GM12878 (cell line): Measurements from ENCODE around the gene AGAP1. TPM values are rescaled to one million over a fixed set of nuclear protein-coding genes. Genes with fewer than 3 reads are reported as not detected.

Source experiments
- ATAC-seq: fragments of 200-7000 bp; cut with Tn5 transposase; 3 replicates; pipeline ENCODE4 v1.9.1; 2020; ENCODE audit warnings: mild to moderate bottlenecking, moderate library complexity
- BruUV-seq: library from RNA; stranded (reverse); fragments of 400-500 nt; replicated peaks from 2 replicates; lab custom pipeline; 2021; lab: Mats Ljungman, UMichigan
- CTCF ChIA-PET: fragments of 300-600 bp; sonication (Branson Sonifier 250); formaldehyde crosslinking; extraction: SDS; loops from one replicate; lab custom pipeline; 2021; ENCODE audit warnings: inconsistent platforms; lab: Yijun Ruan, JAX
- POLR2A ChIA-PET: fragments of 350-600 bp; formaldehyde crosslinking; extraction: SDS; loops from one replicate; lab custom pipeline; 2021; ENCODE audit warnings: inconsistent platforms; lab: Charles Lee
- RAD21 ChIA-PET: fragments of 300-600 bp; sonication (Branson Sonifier 250); formaldehyde crosslinking; loops from one replicate; lab custom pipeline; 2023; ENCODE audit warnings: antibody characterized with exemption; ENCODE audit not compliant: unreplicated experiment; lab: Charles Lee
- SMC1A ChIA-PET: fragments of 300-600 bp; sonication (Branson Sonifier 250); formaldehyde crosslinking; loops from one replicate; lab custom pipeline; 2023; ENCODE audit not compliant: unreplicated experiment, uncharacterized antibody; lab: Charles Lee
- DNase-seq: peaks from one replicate; pipeline ENCODE4 v3.0.0-alpha.2; 2011; ENCODE audit warnings: low read depth, low spot score
- FAIRE-seq: peaks from 3 replicates; lab custom pipeline; 2011; peaks lifted over from hg19 to GRCh38; lab: Jason Lieb, UNC
- H2AFZ ChIP-seq: 2 replicates; pipeline ENCODE4 v1.6.0; 2011; ENCODE audit warnings: low read depth, low read length, control low read depth; ENCODE audit not compliant: control insufficient read depth
- H3K27ac ChIP-seq: 2 replicates; pipeline ENCODE4 v1.5.1; 2011; ENCODE audit warnings: control low read depth; ENCODE audit not compliant: control insufficient read depth, insufficient read depth
- H3K27me3 ChIP-seq, 2 experiments: replicated peaks in 1 of 2; 2 replicates each; pipeline versions ENCODE4 v1.6.0 to v1.6.1; 2011; ENCODE audit warnings: low read length in 1 of 2; ENCODE audit not compliant: control insufficient read depth in 2 of 2, insufficient read depth in 2 of 2
- H3K36me3 ChIP-seq, 2 experiments: 2 replicates each; pipeline ENCODE4 v1.5.1; 2011; ENCODE audit warnings: low read length in 1 of 2; ENCODE audit not compliant: control insufficient read depth in 2 of 2, insufficient read depth in 2 of 2
- H3K4me1 ChIP-seq: 2 replicates; pipeline ENCODE4 v1.6.1; 2011; ENCODE audit warnings: mild to moderate bottlenecking, low read length, moderate library complexity, mixed read lengths; ENCODE audit not compliant: control insufficient read depth, insufficient read depth
- H3K4me2 ChIP-seq: 2 replicates; pipeline ENCODE4 v1.6.0; 2011; ENCODE audit warnings: control low read depth; ENCODE audit not compliant: control insufficient read depth, insufficient read depth
- H3K4me3 ChIP-seq: fragments of 200-600 bp; sonication (generic); 2 replicates; pipeline ENCODE4 v1.5.1; 2016
- H3K79me2 ChIP-seq: 2 replicates; pipeline ENCODE4 v1.6.0; 2011; ENCODE audit warnings: low read length; ENCODE audit not compliant: control insufficient read depth, insufficient read depth
- H3K9ac ChIP-seq: 2 replicates; pipeline ENCODE4 v1.8.0; 2011; ENCODE audit warnings: low read length, control low read depth, mixed read lengths; ENCODE audit not compliant: control insufficient read depth, insufficient read depth
- H3K9me3 ChIP-seq: replicated peaks from 3 replicates; pipeline ENCODE4 v1.5.1; 2011; ENCODE audit warnings: mild to moderate bottlenecking, low read length; ENCODE audit not compliant: control insufficient read depth, insufficient read depth
- H4K20me1 ChIP-seq: 2 replicates; pipeline ENCODE4 v1.6.0; 2011; ENCODE audit not compliant: control insufficient read depth, insufficient read depth
- EP300 ChIP-seq, 2 experiments: fragments of 150-350 bp in 1 of 2; IDR thresholded peaks; 2 replicates each; pipeline ENCODE4 v1.6.1; 2011 to 2012; ENCODE audit warnings: low read depth in 2 of 2, low read length in 2 of 2, borderline replicate concordance in 1 of 2, improper control_type of control experiment in 1 of 2, inconsistent platforms in 1 of 2; ENCODE audit not compliant: control insufficient read depth in 1 of 2
- EZH2 ChIP-seq: IDR thresholded peaks from 2 replicates; pipeline ENCODE4 v1.6.1; 2012; ENCODE audit warnings: low read depth, mild to moderate bottlenecking, control low read depth, inconsistent platforms, low read length, borderline replicate concordance; ENCODE audit not compliant: control insufficient read depth
- KAT2A ChIP-seq: conservative IDR thresholded peaks from 2 replicates; pipeline ENCODE4 v1.6.1; 2011; ENCODE audit warnings: low read depth, low read length; ENCODE audit not compliant: control insufficient read depth
- MYC ChIP-seq: IDR thresholded peaks from 2 replicates; pipeline ENCODE4 v1.6.1; 2011; ENCODE audit warnings: mild to moderate bottlenecking, low read length, moderate library complexity, inconsistent platforms; ENCODE audit not compliant: insufficient read depth, insufficient replicate concordance, insufficient read length, severe bottlenecking
- POLR2AphosphoS5 ChIP-seq: IDR thresholded peaks from 2 replicates; pipeline ENCODE4 v1.6.1; 2011; ENCODE audit warnings: mild to moderate bottlenecking, low read length, inconsistent platforms
- RAD21 ChIP-seq: IDR thresholded peaks from 2 replicates; pipeline ENCODE4 v1.6.1; 2011; ENCODE audit warnings: mild to moderate bottlenecking, low read depth, low read length, moderate library complexity; ENCODE audit not compliant: insufficient read depth
- SMC3 ChIP-seq: IDR thresholded peaks from 2 replicates; pipeline ENCODE4 v1.6.1; 2011; ENCODE audit warnings: low read length, improper control_type of control experiment, borderline replicate concordance
- SREBF1 ChIP-seq: IDR thresholded peaks from 2 replicates; pipeline ENCODE4 v1.6.1; 2012; ENCODE audit warnings: mild to moderate bottlenecking, low read length
- SRF ChIP-seq, 2 experiments: IDR thresholded peaks; 2 replicates each; pipeline ENCODE4 v1.6.1; 2011; ENCODE audit warnings: low read depth in 2 of 2, low read length in 2 of 2, mild to moderate bottlenecking in 1 of 2, moderate library complexity in 1 of 2
- TCF7 ChIP-seq: IDR thresholded peaks from 2 replicates; pipeline ENCODE4 v1.6.1; 2014; ENCODE audit warnings: antibody characterized with exemption, borderline replicate concordance
- ZBTB4 ChIP-seq: fragments of 450-650 bp; formaldehyde crosslinking; IDR thresholded peaks from 2 replicates; pipeline ENCODE4 v1.4.0; 2022; ENCODE audit warnings: mild to moderate bottlenecking, moderate library complexity
- WGBS: methylation state at CpG from one replicate; pipeline ENCODE4 v1.1.6; 2016; ENCODE audit warnings: low lambda C conversion rate; ENCODE audit not compliant: insufficient replicate concordance, insufficient coverage; ENCODE audit errors: missing lambda C conversion rate; 5-methylcytosine and 5-hydroxymethylcytosine counted together
- in situ Hi-C: fragments of 300-500 bp; cut with MboI; formaldehyde crosslinking; loops from 9 replicates; pipeline ENCODE4 v1.14.3; 2018; ENCODE audit warnings: mixed read lengths
- intact Hi-C: fragments of 100-400 bp; cut with micrococcal nuclease; formaldehyde crosslinking; loops from one replicate; pipeline ENCODE4 v1.14.2; 2022; ENCODE audit not compliant: unreplicated experiment
- polyA plus RNA-seq, 11 experiments: library from polyadenylated mRNA; depleted of rRNA in 4 of 11; unstranded in 6 of 11; stranded (reverse) in 5 of 11; fragments of >200 nt; fragmentation: Nextera tagmentation in 4 of 11; fragmentation: Illumina TruSeq in 1 of 11; extraction: Ambion mirVana in 4 of 11; extraction: Trizol in 1 of 11; gene quantifications; 1 replicate in 1 of 11; 2 replicates in 10 of 11; pipeline versions ENCODE4 v1.2.1 to v1.2.3, GENCODE V29; 2011 to 2016; ENCODE audit warnings: inconsistent platforms in 2 of 11, missing spikeins in 2 of 11, low read depth in 1 of 11
- total RNA-seq, 4 experiments: library from RNA; depleted of rRNA in 3 of 4; stranded (reverse); fragments of >200 nt in 3 of 4; fragmentation: Illumina TruSeq in 1 of 4; extraction: Trizol in 1 of 4; gene quantifications; 2 replicates each; pipeline versions ENCODE4 v1.2.1 to v1.2.3, GENCODE V29; 2013 to 2021
- TF ChIP-seq, protein P1 (sequence below): IDR thresholded peaks from 2 replicates; pipeline ENCODE4 v1.6.1; 2011; ENCODE audit warnings: low read depth, low read length, improper control_type of control experiment, borderline replicate concordance

Gene AGAP1
- total and polyA plus RNA-seq, 10 of the 15 experiments (the other 5 are each of a cell fraction or from before 2014, with no cell fraction given): 0.05 to 0.15 (median 0.06) TPM; not detected in 7

DNA sequence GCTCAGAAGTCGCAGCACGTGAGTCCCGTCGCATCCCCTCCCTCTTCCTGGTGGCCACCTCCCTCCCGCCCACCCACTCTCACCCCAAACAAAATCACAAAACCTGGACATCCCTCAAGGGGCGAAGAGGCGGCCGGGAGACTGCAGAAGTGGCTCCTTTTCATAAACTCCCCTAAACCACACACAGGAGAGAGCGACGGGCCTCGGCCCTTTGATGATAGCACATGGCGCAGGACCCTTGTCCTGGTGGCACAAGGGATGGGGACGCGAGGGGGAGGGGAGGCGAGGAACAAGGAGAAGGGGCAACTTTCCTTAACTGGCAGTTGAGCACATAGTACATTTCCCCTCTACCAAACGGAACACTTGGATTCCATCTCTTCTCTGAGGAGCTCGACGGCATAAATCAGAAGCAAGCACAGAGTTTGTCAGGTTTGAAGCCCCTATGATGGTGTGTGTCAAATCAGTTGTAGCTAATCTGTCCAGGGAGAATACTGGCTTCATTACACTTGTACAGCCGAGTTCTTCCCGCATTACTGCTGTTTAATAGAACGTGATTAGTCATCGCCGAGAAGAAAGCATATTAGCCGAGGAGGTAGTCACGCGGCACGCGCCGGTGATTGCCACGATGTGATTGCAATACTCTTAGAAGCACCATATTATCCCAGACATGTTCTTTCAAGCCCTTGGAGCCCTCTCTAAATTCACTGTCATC is 630.5 kb downstream of the AGAP1 start (continued):
- TF ChIP-seq SRF (IDR thresholded peaks at IDR 0.05; ENCODE audit: low read depth in 2 of 2, low read length in 2 of 2) (no peak), RAD21 (no peak), SMC3 (no peak)
- TF ChIP-seq, protein P1, sequence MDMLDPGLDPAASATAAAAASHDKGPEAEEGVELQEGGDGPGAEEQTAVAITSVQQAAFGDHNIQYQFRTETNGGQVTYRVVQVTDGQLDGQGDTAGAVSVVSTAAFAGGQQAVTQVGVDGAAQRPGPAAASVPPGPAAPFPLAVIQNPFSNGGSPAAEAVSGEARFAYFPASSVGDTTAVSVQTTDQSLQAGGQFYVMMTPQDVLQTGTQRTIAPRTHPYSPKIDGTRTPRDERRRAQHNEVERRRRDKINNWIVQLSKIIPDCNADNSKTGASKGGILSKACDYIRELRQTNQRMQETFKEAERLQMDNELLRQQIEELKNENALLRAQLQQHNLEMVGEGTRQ: no peak
- TF ChIP-seq, all 136 proteins: peak for 0

GRCh38 chr2:236125541-236125940 is 631.7 kb downstream of the AGAP1 start:
- Histone ChIP-seq H3K36me3 (no peaks in the 10 kb centered on the region), H4K20me1 (no peaks in the 10 kb centered on the region), H3K9me3 (no peaks in the 10 kb centered on the region), H3K9ac (no peak overlapping the region), H3K27me3 (no peaks in the 10 kb centered on the region), H3K4me2 (no peak overlapping the region), H3K27ac (no peak overlapping the region), H3K4me1 (no peaks in the 10 kb centered on the region), H3K79me2 (no peaks in the 10 kb centered on the region), H2AFZ (no peak overlapping the region), H3K4me3 (no peak overlapping the region)
- ChIA-PET RAD21 (no interaction called here), SMC1A (no interaction called here), POLR2A (no interaction called here), CTCF (interaction anchor here (1.0 kb wide), 1 partner anchor 17 kb away, joined by 3 read pairs; no protein-coding TSS in a partner anchor)
- ATAC-seq: no peak
- no peak for FAIRE-seq
- in situ Hi-C loops (no loop called here), intact Hi-C loops (no loop called here)
- DNase-seq: no peak
- WGBS: 50% methylated on average over 16 of the region's 16 CpGs
- no peak for TF ChIP-seq TCF7
- TF ChIP-seq KAT2A: no peak
- TF ChIP-seq POLR2AphosphoS5: no peak
- no peak for TF ChIP-seq MYC
- no peak for TF ChIP-seq EP300 (IDR thresholded peaks at IDR 0.05; ENCODE audit: borderline replicate concordance in 1 of 2, control insufficient read depth in 1 of 2, low read depth in 2 of 2, low read length in 2 of 2)
- no peak for TF ChIP-seq EZH2
- TF ChIP-seq ZBTB4 (CRISPR knock-in tag): no peak
- no peak for TF ChIP-seq SRF (IDR thresholded peaks at IDR 0.05; ENCODE audit: low read depth in 2 of 2, low read length in 2 of 2)
- no peak for TF ChIP-seq SREBF1
- BruUV-seq: no TSS peak
